ENCODE measurements around the gene PPP3R1. TPM values are rescaled to one million over a fixed set of nuclear protein-coding genes. Genes with fewer than 3 reads are reported as not detected.

PPP3R1 gene
- total and polyA plus RNA-seq, 2 donors (not counting 3 experiments of a cell fraction or from before 2014, with no cell fraction given): 8.4 to 62.2 TPM

GRCh38 chr2:68284896-68285295, 32.6 kb upstream of the PPP3R1 start:
- POLR2A ChIA-PET: no interaction called here
- dilution Hi-C loops (cut with MboI; ENCODE audit: extremely low pct_ligation_motif_present, low sequenced_read_pairs): no loop called here
- TF ChIP-seq GATA2 (IDR thresholded peaks at IDR 0.05; ENCODE audit: insufficient read depth, insufficient read length, low read depth, low read length) (no peak), EZH2 (IDR thresholded peaks at IDR 0.05; ENCODE audit: borderline replicate concordance, low read depth, low read length, severe bottlenecking) (no peak)
- no peaks in the 10 kb centered on the region for H4K20me1 ChIP-seq (replicated peaks; ENCODE audit: control insufficient read depth, extremely low read depth, insufficient read depth, low read length)
- BruUV-seq (replicated peaks): no TSS peak
- intact Hi-C loops (cut with micrococcal nuclease): loop anchor here (5.0 kb wide), 1 partner anchor 157 kb away; no protein-coding TSS in a partner anchor
- H3K9me1 ChIP-seq (replicated peaks; ENCODE audit: control insufficient read depth, extremely low read depth, insufficient read depth, low read length): no peaks in the 10 kb centered on the region
- CTCF ChIA-PET: interaction anchor here (0.6 to 11.7 kb wide), 9 partner anchors 10 to 173 kb away, joined by 3 to 175 read pairs (median 4); no protein-coding TSS in a partner anchor
- H2AFZ ChIP-seq (ENCODE audit: low read depth, low read length): no peak overlapping the region
- H3K9me3 ChIP-seq (replicated peaks; ENCODE audit: control insufficient read depth, insufficient read depth, low read length): no peaks in the 10 kb centered on the region
- H3K36me3 ChIP-seq (ENCODE audit: control insufficient read depth in 2 of 2, extremely low read depth in 1 of 2, insufficient read depth in 2 of 2, low read length in 2 of 2): no peaks in the 10 kb centered on the region
- H3K4me1 ChIP-seq (ENCODE audit: control insufficient read depth, extremely low read depth, insufficient read depth, low read length): no peaks in the 10 kb centered on the region
- no peaks in the 10 kb centered on the region for H3K79me2 ChIP-seq (ENCODE audit: control insufficient read depth, insufficient read depth, low read length)
- DNase-seq (ENCODE audit: low read depth, low spot score) (no peak), FAIRE-seq (no peak)
- H3K4me3 ChIP-seq (replicated peaks in 1 of 3; ENCODE audit: insufficient read depth in 1 of 3, low read depth in 1 of 3, low read length in 3 of 3): no peak overlapping the region
- H3K4me2 ChIP-seq (ENCODE audit: insufficient read depth, low read length): no peak overlapping the region
- no peak overlapping the region for H3K27ac ChIP-seq (ENCODE audit: insufficient read depth, low read depth, low read length)
- no peak overlapping the region for H3K9ac ChIP-seq (replicated peaks; ENCODE audit: extremely low read depth, insufficient read depth, low read length)
- no peaks in the 10 kb centered on the region for H3K27me3 ChIP-seq (ENCODE audit: control insufficient read depth in 2 of 2, insufficient read depth in 2 of 2, low read length in 2 of 2)

- no peak overlapping the region for H3K4me2 ChIP-seq (ENCODE audit: insufficient read depth, low read length)
- no peak for TF ChIP-seq MAX (IDR thresholded peaks at IDR 0.05; ENCODE audit: insufficient read depth, insufficient read length)
- TF ChIP-seq GATA2 (IDR thresholded peaks at IDR 0.05; ENCODE audit: insufficient read depth, insufficient read length, low read depth, low read length): no peak
- no peak for TF ChIP-seq MYC (IDR thresholded peaks at IDR 0.05; ENCODE audit: low read depth, low read length)
- TF ChIP-seq POLR2A (IDR thresholded peaks at IDR 0.05; ENCODE audit: low read depth, low read length): no peak
- no peak for TF ChIP-seq JUN (IDR thresholded peaks at IDR 0.05; ENCODE audit: borderline replicate concordance, insufficient read depth, insufficient read length, low read depth)
- TF ChIP-seq, protein P1, sequence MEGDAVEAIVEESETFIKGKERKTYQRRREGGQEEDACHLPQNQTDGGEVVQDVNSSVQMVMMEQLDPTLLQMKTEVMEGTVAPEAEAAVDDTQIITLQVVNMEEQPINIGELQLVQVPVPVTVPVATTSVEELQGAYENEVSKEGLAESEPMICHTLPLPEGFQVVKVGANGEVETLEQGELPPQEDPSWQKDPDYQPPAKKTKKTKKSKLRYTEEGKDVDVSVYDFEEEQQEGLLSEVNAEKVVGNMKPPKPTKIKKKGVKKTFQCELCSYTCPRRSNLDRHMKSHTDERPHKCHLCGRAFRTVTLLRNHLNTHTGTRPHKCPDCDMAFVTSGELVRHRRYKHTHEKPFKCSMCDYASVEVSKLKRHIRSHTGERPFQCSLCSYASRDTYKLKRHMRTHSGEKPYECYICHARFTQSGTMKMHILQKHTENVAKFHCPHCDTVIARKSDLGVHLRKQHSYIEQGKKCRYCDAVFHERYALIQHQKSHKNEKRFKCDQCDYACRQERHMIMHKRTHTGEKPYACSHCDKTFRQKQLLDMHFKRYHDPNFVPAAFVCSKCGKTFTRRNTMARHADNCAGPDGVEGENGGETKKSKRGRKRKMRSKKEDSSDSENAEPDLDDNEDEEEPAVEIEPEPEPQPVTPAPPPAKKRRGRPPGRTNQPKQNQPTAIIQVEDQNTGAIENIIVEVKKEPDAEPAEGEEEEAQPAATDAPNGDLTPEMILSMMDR (IDR thresholded peaks at IDR 0.05; ENCODE audit: extremely low read depth in 1 of 2, insufficient read depth in 1 of 2, low read depth in 1 of 2, low read length in 2 of 2): no peak
- TF ChIP-seq FOS (IDR thresholded peaks at IDR 0.05; ENCODE audit: borderline replicate concordance, insufficient read depth, low read length): no peak
- no peak for TF ChIP-seq POLR2AphosphoS5 (IDR thresholded peaks at IDR 0.05; ENCODE audit: insufficient read depth, low read depth, low read length)
- no peak for TF ChIP-seq EZH2 (IDR thresholded peaks at IDR 0.05; ENCODE audit: borderline replicate concordance, low read depth, low read length, severe bottlenecking)
- H3K9me1 ChIP-seq (replicated peaks; ENCODE audit: control insufficient read depth, extremely low read depth, insufficient read depth, low read length): no peaks in the 10 kb centered on the region
- ChIA-PET POLR2A (no interaction called here), CTCF (interaction anchor here (0.8 to 11.7 kb wide), 31 partner anchors 8 to 163 kb away, joined by 3 to 175 read pairs (median 5); partner anchors contain the start of genes PNO1 and PPP3R1)
- no peaks in the 10 kb centered on the region for H4K20me1 ChIP-seq (replicated peaks; ENCODE audit: control insufficient read depth, extremely low read depth, insufficient read depth, low read length)
- dilution Hi-C loops (cut with MboI; ENCODE audit: extremely low pct_ligation_motif_present, low sequenced_read_pairs) (no loop called here), intact Hi-C loops (cut with micrococcal nuclease) (loop anchor here (1.0 to 5.0 kb wide), 3 partner anchors 126 to 161 kb away; partner anchors contain the start of gene PNO1)
- H3K4me3 ChIP-seq (replicated peaks in 1 of 3; ENCODE audit: insufficient read depth in 1 of 3, low read depth in 1 of 3, low read length in 3 of 3): no peak overlapping the region
- H3K79me2 ChIP-seq (ENCODE audit: control insufficient read depth, insufficient read depth, low read length): no peaks in the 10 kb centered on the region
- H3K9me3 ChIP-seq (replicated peaks; ENCODE audit: control insufficient read depth, insufficient read depth, low read length): no peaks in the 10 kb centered on the region
- H3K4me1 ChIP-seq (ENCODE audit: control insufficient read depth, extremely low read depth, insufficient read depth, low read length): no peaks in the 10 kb centered on the region
- no peak overlapping the region for H3K27ac ChIP-seq (ENCODE audit: insufficient read depth, low read depth, low read length)
- DNase-seq (ENCODE audit: low read depth, low spot score): no peak
- H3K27me3 ChIP-seq (ENCODE audit: control insufficient read depth in 2 of 2, insufficient read depth in 2 of 2, low read length in 2 of 2): no peaks in the 10 kb centered on the region
- H2AFZ ChIP-seq (ENCODE audit: low read depth, low read length): no peak overlapping the region
- FAIRE-seq: no peak
- no peaks in the 10 kb centered on the region for H3K36me3 ChIP-seq (ENCODE audit: control insufficient read depth in 2 of 2, extremely low read depth in 1 of 2, insufficient read depth in 2 of 2, low read length in 2 of 2)
- BruUV-seq (replicated peaks): no TSS peak
- no peak overlapping the region for H3K9ac ChIP-seq (replicated peaks; ENCODE audit: extremely low read depth, insufficient read depth, low read length)
Observed at GRCh38 chr2:68283419-68283812, 31.1 kb upstream of the PPP3R1 start.

Data from endothelial cell of umbilical vein (primary cell).